ENCODE results near the gene PLA2G1B. TPM values are rescaled to one million over a fixed set of nuclear protein-coding genes. Genes with fewer than 3 reads are reported as not detected.

The PLA2G1B gene
- total RNA-seq, 1 donor = not detected

DNA sequence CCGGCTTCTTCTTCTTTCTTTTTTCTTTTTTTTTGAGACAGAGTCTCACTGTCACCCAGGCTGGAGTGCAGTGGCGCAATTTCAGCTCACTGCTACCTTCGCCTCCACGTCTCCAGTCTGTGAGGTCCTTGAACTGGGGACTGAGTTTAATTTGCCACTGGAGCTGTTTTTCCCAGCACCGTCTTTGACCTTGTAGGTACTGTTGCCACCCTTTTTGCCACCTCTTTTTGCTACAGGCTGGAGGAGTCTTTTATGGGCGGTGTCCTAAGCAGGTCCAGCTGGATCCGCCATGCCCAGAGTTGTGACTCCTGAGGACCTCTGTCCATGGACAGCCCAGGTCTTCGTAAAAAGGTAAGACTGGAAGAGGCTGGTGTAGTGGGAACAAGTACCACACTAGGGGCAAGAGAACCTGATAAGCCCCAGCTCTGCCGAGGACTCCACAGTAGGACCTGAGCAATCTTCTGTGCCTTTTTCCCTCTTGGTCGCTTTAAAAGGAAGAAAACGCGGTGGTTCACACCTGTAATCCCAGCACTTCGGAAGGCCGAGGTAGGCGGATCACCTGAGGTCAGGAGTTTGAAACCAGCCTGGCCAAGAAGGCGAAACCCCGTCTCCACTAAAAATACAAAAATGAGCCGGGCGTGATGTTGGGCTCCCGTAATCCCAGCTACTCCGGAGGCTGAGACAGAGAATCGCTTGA is 36.8 kb downstream of the PLA2G1B start:
- Histone ChIP-seq H4K20me1 (ENCODE audit: insufficient read depth, low read length) (no peaks in the 10 kb centered on the region), H3K36me3 (ENCODE audit: insufficient read depth, low read length) (no peaks in the 10 kb centered on the region), H3K27me3 (ENCODE audit: insufficient read depth, low read length) (no peaks in the 10 kb centered on the region), H3K79me2 (ENCODE audit: insufficient read depth, low read length) (no peaks in the 10 kb centered on the region), H3K4me2 (ENCODE audit: insufficient read depth, low read length) (peak overlapping the region; percentile 77), H3K27ac (ENCODE audit: low read depth, low read length) (peak overlapping the region; percentile 23), H2AFZ (ENCODE audit: low read length) (peak overlapping the region; percentile 23), H3K4me3 (ENCODE audit: insufficient read depth, low read length) (peak overlapping the region; percentile 51), H3K4me1 (ENCODE audit: insufficient read depth, low read length) (peaks cover 16% of the 10 kb centered on the region), H3K9me3 (ENCODE audit: low read depth, low read length) (no peaks in the 10 kb centered on the region)
- DNase-seq (ENCODE audit: insufficient read length, low spot score, missing footprints) = peak; percentile 49
- TF ChIP-seq, protein P1, sequence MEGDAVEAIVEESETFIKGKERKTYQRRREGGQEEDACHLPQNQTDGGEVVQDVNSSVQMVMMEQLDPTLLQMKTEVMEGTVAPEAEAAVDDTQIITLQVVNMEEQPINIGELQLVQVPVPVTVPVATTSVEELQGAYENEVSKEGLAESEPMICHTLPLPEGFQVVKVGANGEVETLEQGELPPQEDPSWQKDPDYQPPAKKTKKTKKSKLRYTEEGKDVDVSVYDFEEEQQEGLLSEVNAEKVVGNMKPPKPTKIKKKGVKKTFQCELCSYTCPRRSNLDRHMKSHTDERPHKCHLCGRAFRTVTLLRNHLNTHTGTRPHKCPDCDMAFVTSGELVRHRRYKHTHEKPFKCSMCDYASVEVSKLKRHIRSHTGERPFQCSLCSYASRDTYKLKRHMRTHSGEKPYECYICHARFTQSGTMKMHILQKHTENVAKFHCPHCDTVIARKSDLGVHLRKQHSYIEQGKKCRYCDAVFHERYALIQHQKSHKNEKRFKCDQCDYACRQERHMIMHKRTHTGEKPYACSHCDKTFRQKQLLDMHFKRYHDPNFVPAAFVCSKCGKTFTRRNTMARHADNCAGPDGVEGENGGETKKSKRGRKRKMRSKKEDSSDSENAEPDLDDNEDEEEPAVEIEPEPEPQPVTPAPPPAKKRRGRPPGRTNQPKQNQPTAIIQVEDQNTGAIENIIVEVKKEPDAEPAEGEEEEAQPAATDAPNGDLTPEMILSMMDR (IDR thresholded peaks at IDR 0.05; ENCODE audit: extremely low read depth, low read depth, low read length) = no peak

DNA sequence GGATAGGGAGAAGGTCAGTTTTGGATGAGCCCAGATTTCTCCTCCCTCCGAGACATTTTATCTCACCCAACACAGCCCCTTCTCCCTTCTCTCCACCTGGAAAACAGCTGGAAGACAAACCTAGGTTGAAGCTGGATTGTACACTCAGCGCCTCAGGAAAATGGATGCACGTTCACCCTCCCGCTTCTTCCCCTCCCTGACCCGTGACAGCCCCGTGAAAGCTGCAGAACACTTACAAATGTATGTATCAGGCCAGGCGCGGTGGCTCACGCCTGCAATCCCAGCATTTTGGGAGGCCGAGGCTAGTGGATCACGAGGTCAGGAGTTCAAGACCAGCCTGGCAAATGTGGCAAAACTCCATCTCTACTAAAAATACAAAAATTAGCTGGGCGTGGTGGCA is 40.1 kb downstream of the PLA2G1B start:
- no peaks in the 10 kb centered on the region for H3K9me3 ChIP-seq (ENCODE audit: low read depth, low read length)
- H3K27ac ChIP-seq (ENCODE audit: low read depth, low read length) = no peak overlapping the region
- peak; percentile 35 for DNase-seq (ENCODE audit: insufficient read length, low spot score, missing footprints)
- H3K4me2 ChIP-seq (ENCODE audit: insufficient read depth, low read length) = no peak overlapping the region
- no peaks in the 10 kb centered on the region for H4K20me1 ChIP-seq (ENCODE audit: insufficient read depth, low read length)
- H3K36me3 ChIP-seq (ENCODE audit: insufficient read depth, low read length) = no peaks in the 10 kb centered on the region
- H3K4me1 ChIP-seq (ENCODE audit: insufficient read depth, low read length) = peaks cover 12% of the 10 kb centered on the region
- H3K27me3 ChIP-seq (ENCODE audit: insufficient read depth, low read length) = no peaks in the 10 kb centered on the region
- no peak overlapping the region for H2AFZ ChIP-seq (ENCODE audit: low read length)
- TF ChIP-seq, protein P1 (IDR thresholded peaks at IDR 0.05; ENCODE audit: extremely low read depth, low read depth, low read length) = no peak
- H3K4me3 ChIP-seq (ENCODE audit: insufficient read depth, low read length) = no peak overlapping the region
- H3K79me2 ChIP-seq (ENCODE audit: insufficient read depth, low read length) = no peaks in the 10 kb centered on the region

DNA sequence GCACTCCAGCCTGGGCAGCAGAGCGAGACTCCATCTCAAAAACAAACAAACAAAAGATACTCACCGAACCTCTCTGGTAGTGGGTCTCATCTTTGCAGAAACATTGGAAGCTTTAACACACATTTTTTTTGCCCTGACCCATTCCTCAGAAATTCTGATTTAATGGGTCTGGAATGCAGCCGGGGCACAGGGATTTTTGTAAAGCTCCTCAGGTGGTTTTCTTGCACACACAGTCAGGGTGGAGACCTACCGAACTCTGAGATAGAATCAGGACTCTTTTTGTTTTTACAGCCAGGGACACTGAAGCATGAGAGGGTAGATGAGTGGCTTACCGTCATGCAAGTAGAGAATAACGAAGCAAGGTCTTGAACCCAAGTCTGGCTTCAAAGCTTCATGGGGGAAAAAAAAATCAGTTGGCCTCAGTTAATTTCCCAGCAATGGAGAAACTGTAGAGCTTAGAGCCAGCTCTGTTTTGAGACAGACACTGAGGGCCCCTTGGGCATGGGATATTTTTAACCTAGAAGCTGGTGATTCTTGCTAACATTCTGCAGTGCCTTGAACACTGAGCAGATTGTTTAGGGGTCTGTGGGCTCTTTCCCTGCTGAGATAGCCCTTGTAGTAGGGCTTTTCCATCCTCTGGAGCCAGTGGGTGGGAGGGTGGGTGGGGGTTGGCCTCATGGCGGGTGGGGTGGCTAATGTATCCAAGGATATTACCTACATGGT is 40.6 kb downstream of the PLA2G1B start:
- DNase-seq (ENCODE audit: insufficient read length, low spot score, missing footprints) = no peak
- Histone ChIP-seq H3K4me2 (ENCODE audit: insufficient read depth, low read length) (no peak overlapping the region), H2AFZ (ENCODE audit: low read length) (no peak overlapping the region), H3K4me3 (ENCODE audit: insufficient read depth, low read length) (no peak overlapping the region), H4K20me1 (ENCODE audit: insufficient read depth, low read length) (no peaks in the 10 kb centered on the region), H3K27ac (ENCODE audit: low read depth, low read length) (no peak overlapping the region), H3K36me3 (ENCODE audit: insufficient read depth, low read length) (no peaks in the 10 kb centered on the region), H3K4me1 (ENCODE audit: insufficient read depth, low read length) (peaks cover 10% of the 10 kb centered on the region), H3K27me3 (ENCODE audit: insufficient read depth, low read length) (no peaks in the 10 kb centered on the region), H3K9me3 (ENCODE audit: low read depth, low read length) (no peaks in the 10 kb centered on the region), H3K79me2 (ENCODE audit: insufficient read depth, low read length) (no peaks in the 10 kb centered on the region)
- TF ChIP-seq, protein P1 (IDR thresholded peaks at IDR 0.05; ENCODE audit: extremely low read depth, low read depth, low read length) = no peak

DNA sequence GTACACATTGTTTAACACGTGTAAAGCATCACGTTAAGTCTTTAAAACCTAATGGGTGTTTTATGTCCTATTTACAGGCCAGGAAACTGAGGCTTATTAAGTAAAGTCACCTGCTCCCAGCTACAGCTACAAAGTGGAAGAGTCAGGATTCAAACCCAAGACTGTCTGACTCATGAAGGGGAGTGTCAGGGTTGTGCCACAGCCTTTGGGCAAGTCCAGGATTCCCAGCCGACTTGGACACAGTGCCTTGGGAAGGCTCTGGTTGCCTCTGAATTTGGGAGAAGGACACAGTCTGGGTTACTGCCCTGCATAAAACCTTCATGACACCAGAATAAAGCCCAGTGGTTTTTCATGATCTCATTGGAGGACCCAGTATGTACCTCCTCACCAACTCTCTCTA is 43.2 kb downstream of the PLA2G1B start:
- no peak overlapping the region for H3K27ac ChIP-seq (ENCODE audit: low read depth, low read length)
- H3K4me3 ChIP-seq (ENCODE audit: insufficient read depth, low read length) = no peak overlapping the region
- H3K36me3 ChIP-seq (ENCODE audit: insufficient read depth, low read length) = no peaks in the 10 kb centered on the region
- no peaks in the 10 kb centered on the region for H3K79me2 ChIP-seq (ENCODE audit: insufficient read depth, low read length)
- peaks cover 3% of the 10 kb centered on the region for H3K4me1 ChIP-seq (ENCODE audit: insufficient read depth, low read length)
- no peaks in the 10 kb centered on the region for H3K9me3 ChIP-seq (ENCODE audit: low read depth, low read length)
- H3K4me2 ChIP-seq (ENCODE audit: insufficient read depth, low read length) = no peak overlapping the region
- H3K27me3 ChIP-seq (ENCODE audit: insufficient read depth, low read length) = no peaks in the 10 kb centered on the region
- TF ChIP-seq, protein P1 (IDR thresholded peaks at IDR 0.05; ENCODE audit: extremely low read depth, low read depth, low read length) = no peak
- H2AFZ ChIP-seq (ENCODE audit: low read length) = no peak overlapping the region
- H4K20me1 ChIP-seq (ENCODE audit: insufficient read depth, low read length) = no peaks in the 10 kb centered on the region
- DNase-seq (ENCODE audit: insufficient read length, low spot score, missing footprints) = no peak
